Measurements from ENCODE around the gene DHX15. TPM values are rescaled to one million over a fixed set of nuclear protein-coding genes. Genes with fewer than 3 reads are reported as not detected.

Gene DHX15
- total and polyA plus RNA-seq, 10 of the 15 experiments (the other 5 are each of a cell fraction or from before 2014, with no cell fraction given), result 166 to 269 (median 184) TPM

DNA sequence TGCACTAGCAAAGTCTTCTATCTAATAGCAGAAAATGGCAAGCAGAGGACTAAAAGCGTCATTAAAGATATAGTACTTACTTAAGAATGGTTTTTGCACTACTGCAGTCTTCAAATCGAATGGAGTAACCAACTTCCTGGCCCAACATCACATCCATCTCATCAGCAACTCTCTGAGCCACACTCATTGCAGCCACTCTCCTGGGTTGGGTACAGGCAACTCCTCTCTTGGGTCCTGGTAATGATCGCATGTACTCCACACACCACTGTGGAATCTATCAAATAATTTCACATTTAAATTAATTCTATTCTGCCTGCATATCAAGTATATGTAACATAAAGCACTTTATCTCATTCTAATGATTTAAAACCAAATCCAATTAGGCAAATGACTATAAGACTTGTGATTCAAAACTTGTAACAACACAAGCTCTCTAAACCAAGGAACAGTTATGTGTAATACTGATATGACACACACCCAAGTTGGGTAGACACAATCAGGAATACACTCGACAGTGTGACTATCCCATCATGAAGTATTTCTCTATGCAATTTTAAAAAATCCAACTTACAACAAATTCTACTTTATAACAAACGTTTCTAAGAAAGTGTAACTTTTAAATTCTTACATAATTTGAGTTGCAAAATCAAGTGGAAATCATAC lies 13.6 kb downstream of the DHX15 start:
- Histone ChIP-seq H3K36me3 (ENCODE audit: control insufficient read depth in 2 of 2, insufficient read depth in 2 of 2, low read length in 1 of 2) (peaks cover 4 to 32% of the 10 kb centered on the region in 2 experiments), H2AFZ (ENCODE audit: control insufficient read depth, low read depth, low read length) (no peak overlapping the region), H3K4me3 (no peak overlapping the region), H3K4me2 (ENCODE audit: control insufficient read depth, insufficient read depth) (no peak overlapping the region; the same call in 1 of the 2 replicates), H4K20me1 (ENCODE audit: control insufficient read depth, insufficient read depth) (peaks cover 13% of the 10 kb centered on the region), H3K9ac (ENCODE audit: control insufficient read depth, insufficient read depth, low read length) (no peak overlapping the region), H3K9me3 (replicated peaks; ENCODE audit: control insufficient read depth, insufficient read depth, low read length) (no peaks in the 10 kb centered on the region; the same call in none of the 3 replicates), H3K79me2 (ENCODE audit: control insufficient read depth, insufficient read depth, low read length) (peaks cover 91% of the 10 kb centered on the region), H3K4me1 (ENCODE audit: control insufficient read depth, insufficient read depth, low read length) (peaks cover 3% of the 10 kb centered on the region), H3K27ac (ENCODE audit: control insufficient read depth, insufficient read depth) (no peak overlapping the region), H3K27me3 (replicated peaks in 1 of 2; ENCODE audit: control insufficient read depth in 2 of 2, insufficient read depth in 2 of 2, low read length in 1 of 2) (no peaks in the 10 kb centered on the region)
- BruUV-seq (replicated peaks), result no TSS peak
- in situ Hi-C loops (cut with MboI), result loop anchor here (25.0 kb wide), 1 partner anchor 817 kb away; the partner anchor contains the start of gene ANAPC4
- intact Hi-C loops (cut with micrococcal nuclease; ENCODE audit: unreplicated experiment), result loop anchor here (1.0 kb wide), 1 partner anchor 8 kb away; no protein-coding TSS in a partner anchor
- ATAC-seq, result peak; percentile 58
- DNase-seq (ENCODE audit: low read depth, low spot score), result no peak
- ChIA-PET SMC1A (ENCODE audit: uncharacterized antibody, unreplicated experiment) (interaction anchor here (0.9 to 3.3 kb wide), 6 partner anchors 10 to 33 kb away, joined by 3 to 23 read pairs (median 6); no protein-coding TSS in a partner anchor), CTCF (interaction anchor here (1.1 kb wide), 3 partner anchors 12 to 20 kb away, joined by 3 to 8 read pairs (median 4); no protein-coding TSS in a partner anchor), RAD21 (ENCODE audit: unreplicated experiment) (interaction anchor here (0.8 kb wide), 1 partner anchor 34 kb away, joined by 3 read pairs; no protein-coding TSS in a partner anchor), POLR2A (interaction anchor here (0.7 to 1.3 kb wide), 3 partner anchors 14 to 43 kb away, joined by 3 read pairs; partner anchors contain the start of gene DHX15)
- 55% methylated on average over 5 of the region's 5 CpGs for WGBS (ENCODE audit: insufficient coverage, insufficient replicate concordance, low lambda C conversion rate, missing lambda C conversion rate)
- FAIRE-seq, result no peak
- TF ChIP-seq CREB1 (IDR thresholded peaks at IDR 0.05; ENCODE audit: low read depth), result no peak
- TF ChIP-seq BHLHE40 (IDR thresholded peaks at IDR 0.05; ENCODE audit: borderline replicate concordance in 1 of 2, low read depth in 2 of 2, low read length in 1 of 2), result no peak
- TF ChIP-seq, protein P1, sequence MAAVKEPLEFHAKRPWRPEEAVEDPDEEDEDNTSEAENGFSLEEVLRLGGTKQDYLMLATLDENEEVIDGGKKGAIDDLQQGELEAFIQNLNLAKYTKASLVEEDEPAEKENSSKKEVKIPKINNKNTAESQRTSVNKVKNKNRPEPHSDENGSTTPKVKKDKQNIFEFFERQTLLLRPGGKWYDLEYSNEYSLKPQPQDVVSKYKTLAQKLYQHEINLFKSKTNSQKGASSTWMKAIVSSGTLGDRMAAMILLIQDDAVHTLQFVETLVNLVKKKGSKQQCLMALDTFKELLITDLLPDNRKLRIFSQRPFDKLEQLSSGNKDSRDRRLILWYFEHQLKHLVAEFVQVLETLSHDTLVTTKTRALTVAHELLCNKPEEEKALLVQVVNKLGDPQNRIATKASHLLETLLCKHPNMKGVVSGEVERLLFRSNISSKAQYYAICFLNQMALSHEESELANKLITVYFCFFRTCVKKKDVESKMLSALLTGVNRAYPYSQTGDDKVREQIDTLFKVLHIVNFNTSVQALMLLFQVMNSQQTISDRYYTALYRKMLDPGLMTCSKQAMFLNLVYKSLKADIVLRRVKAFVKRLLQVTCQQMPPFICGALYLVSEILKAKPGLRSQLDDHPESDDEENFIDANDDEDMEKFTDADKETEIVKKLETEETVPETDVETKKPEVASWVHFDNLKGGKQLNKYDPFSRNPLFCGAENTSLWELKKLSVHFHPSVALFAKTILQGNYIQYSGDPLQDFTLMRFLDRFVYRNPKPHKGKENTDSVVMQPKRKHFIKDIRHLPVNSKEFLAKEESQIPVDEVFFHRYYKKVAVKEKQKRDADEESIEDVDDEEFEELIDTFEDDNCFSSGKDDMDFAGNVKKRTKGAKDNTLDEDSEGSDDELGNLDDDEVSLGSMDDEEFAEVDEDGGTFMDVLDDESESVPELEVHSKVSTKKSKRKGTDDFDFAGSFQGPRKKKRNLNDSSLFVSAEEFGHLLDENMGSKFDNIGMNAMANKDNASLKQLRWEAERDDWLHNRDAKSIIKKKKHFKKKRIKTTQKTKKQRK (IDR thresholded peaks at IDR 0.05; ENCODE audit: low read depth, low read length), result no peak
- 0 out of 2 replicates have a peak, but pooled peaks have one; percentile 3 for TF ChIP-seq NR2F1 (conservative IDR thresholded peaks at IDR 0.05)
- TF ChIP-seq, protein P2, sequence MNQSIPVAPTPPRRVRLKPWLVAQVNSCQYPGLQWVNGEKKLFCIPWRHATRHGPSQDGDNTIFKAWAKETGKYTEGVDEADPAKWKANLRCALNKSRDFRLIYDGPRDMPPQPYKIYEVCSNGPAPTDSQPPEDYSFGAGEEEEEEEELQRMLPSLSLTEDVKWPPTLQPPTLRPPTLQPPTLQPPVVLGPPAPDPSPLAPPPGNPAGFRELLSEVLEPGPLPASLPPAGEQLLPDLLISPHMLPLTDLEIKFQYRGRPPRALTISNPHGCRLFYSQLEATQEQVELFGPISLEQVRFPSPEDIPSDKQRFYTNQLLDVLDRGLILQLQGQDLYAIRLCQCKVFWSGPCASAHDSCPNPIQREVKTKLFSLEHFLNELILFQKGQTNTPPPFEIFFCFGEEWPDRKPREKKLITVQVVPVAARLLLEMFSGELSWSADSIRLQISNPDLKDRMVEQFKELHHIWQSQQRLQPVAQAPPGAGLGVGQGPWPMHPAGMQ (IDR thresholded peaks at IDR 0.05; ENCODE audit: borderline replicate concordance), result no peak
- TF ChIP-seq RBBP5 (conservative IDR thresholded peaks at IDR 0.05), result no peak
